HG02943 (cell line): ENCODE results near the gene WWOX.

Source experiments
- ATAC-seq: cut with Tn5 transposase; IDR thresholded peaks from one replicate; pipeline ENCODE4 v1.9.1; 2021; ENCODE audit warnings: mild to moderate bottlenecking, low read depth, moderate library complexity; ENCODE audit not compliant: unreplicated experiment

Gene WWOX

GRCh38 chr16:78483124-78483992 lies 383.9 kb downstream of the WWOX start:
- ATAC-seq: no peak

DNA sequence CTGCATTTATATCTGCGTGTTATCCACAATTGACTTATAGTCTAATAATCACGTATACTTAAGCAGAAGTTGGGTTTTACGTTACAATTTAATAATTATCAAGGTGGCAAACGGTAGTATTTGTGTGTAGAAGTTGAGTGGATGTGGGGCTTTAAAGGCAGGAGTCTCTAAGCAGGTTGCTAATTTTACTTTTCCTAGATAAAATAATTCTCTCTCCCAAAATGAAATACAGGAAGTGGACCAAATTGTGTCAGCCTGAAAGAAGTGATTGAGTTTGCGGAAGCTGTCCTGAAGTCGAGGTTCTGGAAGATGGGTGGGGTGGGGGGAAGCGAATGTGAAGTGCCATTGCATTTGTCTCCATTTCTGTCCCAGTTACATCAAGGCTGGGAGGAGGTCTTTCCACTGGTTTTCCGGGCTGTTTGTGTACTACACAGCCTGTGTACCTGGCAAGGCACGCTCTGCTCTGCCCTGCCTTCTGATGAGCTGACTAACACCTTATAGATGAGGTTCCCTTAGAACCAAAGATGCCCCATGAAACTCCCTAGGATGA lies 385.1 kb downstream of the WWOX start:
- ATAC-seq: no peak

- ATAC-seq: no peak
These were observed 385.9 kb downstream of the WWOX start for GRCh38 chr16:78485188-78485916.

GRCh38 chr16:78485917-78486257 lies 386.4 kb downstream of the WWOX start:
- ATAC-seq: no peak

DNA sequence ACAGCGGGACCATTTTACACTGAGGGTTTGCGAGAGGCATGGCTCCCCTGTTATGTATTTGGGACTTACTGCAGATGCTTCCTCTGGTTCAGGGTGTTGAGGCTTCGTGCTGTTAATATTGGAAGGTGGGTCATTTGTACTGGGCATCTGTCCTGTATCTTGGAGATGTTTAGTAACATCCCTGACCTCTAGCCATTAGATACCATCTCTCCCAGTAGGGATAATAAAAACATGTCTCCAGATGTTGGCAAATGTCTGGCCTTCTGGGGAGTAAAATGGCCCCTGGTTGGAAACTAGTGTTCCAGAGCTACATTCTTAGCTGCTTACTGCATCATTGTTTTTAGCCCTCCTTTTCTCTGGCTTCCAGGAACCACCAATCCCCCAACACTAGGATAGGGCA lies 388.0 kb downstream of the WWOX start:
- no peak for ATAC-seq

DNA sequence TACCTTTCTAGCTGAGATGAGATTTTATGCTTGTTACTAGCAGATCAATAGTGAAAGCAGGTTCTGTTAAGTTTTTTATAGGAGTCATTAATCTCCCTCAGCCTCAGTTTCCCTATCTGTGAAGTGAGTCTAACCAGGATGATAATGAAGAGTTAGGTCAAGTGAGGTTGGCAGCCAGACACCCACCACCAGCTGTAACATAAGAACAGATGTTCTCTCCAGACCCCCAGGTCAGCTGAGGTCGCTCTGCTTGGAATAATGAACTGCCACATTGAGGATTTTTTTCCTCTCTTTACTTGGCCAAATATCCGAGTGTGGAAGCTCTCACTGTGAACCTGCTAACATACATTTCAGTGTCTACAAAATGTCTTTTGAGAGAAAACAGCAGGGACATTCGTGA lies 389.6 kb downstream of the WWOX start:
- no peak for ATAC-seq

GRCh38 chr16:78489631-78490030 lies 390.2 kb downstream of the WWOX start:
- ATAC-seq: no peak

DNA sequence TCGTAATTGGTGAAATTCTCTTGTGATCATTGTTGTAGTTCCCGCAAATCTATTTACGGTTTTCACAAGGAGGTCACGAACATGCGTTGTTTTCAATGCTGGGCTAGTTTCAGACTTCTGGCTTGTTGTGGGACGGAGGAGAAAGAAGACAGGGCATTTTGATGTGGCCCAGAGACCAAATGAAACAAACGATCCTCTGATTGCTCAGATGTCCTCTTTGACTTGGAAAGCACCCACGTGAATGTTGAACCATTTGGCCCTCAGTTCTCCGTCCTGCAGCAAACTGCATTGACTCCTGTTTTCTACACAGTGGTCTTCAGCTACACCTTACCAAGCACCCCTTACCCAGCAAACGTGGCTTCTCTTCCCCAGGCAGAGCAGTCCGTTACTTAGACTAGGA lies 391.0 kb downstream of the WWOX start:
- ATAC-seq: no peak

GRCh38 chr16:78490847-78491246 lies 391.4 kb downstream of the WWOX start:
- ATAC-seq: no peak

GRCh38 chr16:78493573-78493972 lies 394.1 kb downstream of the WWOX start:
- no peak for ATAC-seq

GRCh38 chr16:78494105-78494504 lies 394.7 kb downstream of the WWOX start:
- ATAC-seq: no peak

DNA sequence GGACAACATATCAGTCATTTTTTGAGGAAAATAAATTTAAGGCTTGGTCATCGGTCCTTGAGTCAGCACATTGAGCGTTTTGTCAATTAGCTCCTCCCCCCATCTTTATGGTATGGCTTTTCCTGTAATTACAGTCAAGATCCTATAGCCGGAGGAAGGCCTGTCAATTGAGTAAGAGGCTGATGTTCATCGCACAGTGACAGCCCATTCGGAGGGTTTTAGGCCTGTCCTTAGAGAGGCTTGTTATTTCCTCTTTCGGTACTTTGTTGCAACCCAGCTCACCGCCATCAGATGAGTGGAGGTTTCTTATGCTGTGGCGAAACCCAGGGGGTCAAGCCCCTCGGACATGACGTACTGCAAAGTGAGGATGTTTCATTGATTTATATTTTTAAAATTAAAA lies 395.2 kb downstream of the WWOX start:
- no peak for ATAC-seq

GRCh38 chr16:78496189-78496588 lies 396.7 kb downstream of the WWOX start:
- ATAC-seq: no peak

DNA sequence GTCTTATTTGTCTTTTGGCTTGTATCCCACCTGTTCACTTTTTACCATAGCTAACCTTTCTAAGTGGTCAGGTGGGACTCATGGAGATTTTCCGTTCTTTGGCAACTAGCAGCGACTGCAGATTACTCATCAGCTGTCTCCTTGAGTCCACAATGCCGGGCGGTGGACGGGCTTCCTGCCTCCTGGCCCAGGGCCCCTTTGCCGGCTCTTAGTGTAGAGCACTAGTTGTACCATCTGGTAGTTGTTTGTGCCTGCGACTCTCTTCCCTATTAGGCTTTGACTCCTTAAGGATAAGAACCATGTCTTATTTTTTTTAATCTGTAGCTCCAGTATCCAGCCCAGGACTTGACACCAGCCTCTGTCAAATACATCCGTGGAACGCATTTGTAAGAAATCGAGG lies 399.9 kb downstream of the WWOX start:
- no peak for ATAC-seq

- ATAC-seq: no peak
These were observed 401.3 kb downstream of the WWOX start for GRCh38 chr16:78500659-78501270.

- ATAC-seq: no peak
These were observed 402.3 kb downstream of the WWOX start for GRCh38 chr16:78501744-78502143.

GRCh38 chr16:78502812-78503350 lies 403.4 kb downstream of the WWOX start:
- no peak for ATAC-seq

DNA sequence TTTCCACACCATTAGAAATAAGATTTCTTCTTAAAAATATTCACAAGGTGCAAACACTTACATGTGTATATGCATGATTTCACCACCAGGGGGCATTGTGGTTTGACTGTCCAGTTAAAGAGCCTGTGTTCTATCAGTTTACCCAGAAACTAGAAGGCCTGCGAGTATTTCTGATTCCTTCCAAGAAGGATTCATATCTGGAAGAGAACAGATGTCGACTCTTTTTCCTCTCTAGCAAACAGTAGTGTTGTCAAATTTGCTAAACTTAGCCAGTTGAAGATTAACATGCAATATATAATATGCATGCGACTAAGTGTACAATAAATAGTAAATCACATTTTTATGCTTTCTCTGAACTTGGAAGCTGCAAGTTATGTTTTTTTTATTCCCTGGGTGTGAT lies 404.1 kb downstream of the WWOX start:
- no peak for ATAC-seq

DNA sequence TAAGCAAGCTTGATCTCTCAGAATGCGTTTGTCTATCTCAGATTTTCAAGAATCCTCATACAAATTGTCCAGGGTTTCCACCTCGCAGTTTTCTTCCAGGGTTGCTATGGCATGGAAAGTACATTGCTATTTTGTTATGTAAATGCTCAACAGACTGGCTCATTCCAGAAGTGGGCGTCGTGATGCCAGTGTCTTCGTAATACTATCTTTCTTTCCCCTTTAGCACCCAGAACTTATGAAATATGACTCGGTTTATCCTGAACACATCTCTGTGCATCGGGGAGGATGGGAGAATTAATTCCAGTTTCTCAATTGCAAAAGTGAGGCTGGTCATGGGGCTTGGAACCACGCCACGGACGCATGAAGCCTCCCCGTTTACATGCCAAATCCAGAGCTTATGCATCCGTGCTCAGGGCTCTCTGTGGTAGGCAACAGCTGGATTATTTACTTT lies 405.0 kb downstream of the WWOX start:
- ATAC-seq: no peak

GRCh38 chr16:78505036-78505435 lies 405.6 kb downstream of the WWOX start:
- no peak for ATAC-seq
